GM18873 (cell line): ENCODE data around the gene THRB.
A peak's percentile ranks its signal among the peaks of the same experiment; 100 is the strongest.

ENCODE experiments used
- ATAC-seq: cut with Tn5 transposase; IDR thresholded peaks from one replicate; pipeline ENCODE4 v1.9.1; 2021; ENCODE audit warnings: mild to moderate bottlenecking, moderate library complexity, moderate number of reproducible peaks; ENCODE audit not compliant: unreplicated experiment, low FRiP score

Gene THRB

DNA sequence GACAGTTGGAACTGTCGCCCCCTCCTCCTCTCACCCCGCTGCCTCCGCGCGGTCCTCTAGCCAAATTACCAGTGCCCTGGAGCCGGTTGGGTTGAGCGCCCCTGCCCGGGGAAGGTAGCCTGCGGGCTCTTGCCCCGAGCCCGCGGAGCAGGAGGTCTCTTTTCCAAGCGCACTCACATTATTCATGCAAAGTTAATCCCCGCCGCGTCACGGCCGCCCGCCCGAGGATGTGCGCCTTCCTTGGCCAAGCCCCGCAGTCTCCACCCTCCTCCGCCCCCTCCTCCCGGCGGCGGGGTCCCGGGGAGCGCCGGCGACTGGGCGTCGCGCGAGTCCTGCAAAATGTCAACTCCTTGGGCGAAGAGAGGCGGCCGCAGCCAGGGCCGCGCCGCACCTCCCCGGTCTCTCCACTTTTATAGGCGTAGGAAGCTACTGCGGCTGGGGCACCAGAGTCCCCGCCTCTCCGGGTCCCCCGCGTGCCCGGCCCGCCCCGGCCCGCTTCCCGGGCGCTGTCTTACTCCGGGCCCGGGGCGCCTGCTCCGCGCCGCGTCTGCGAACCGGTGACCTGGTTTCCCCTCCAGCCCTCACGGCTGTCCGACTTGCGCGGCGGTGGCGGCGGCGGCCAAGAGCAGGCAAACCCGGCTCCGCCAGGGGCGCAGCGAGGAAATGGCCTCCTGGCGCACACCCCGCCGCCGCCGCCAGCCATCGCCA is at the start of gene THRB:
TSS of gene THRB (minus strand) at position 233 of the 708 bp plus-strand sequence.
- ATAC-seq: peak; percentile 45

DNA sequence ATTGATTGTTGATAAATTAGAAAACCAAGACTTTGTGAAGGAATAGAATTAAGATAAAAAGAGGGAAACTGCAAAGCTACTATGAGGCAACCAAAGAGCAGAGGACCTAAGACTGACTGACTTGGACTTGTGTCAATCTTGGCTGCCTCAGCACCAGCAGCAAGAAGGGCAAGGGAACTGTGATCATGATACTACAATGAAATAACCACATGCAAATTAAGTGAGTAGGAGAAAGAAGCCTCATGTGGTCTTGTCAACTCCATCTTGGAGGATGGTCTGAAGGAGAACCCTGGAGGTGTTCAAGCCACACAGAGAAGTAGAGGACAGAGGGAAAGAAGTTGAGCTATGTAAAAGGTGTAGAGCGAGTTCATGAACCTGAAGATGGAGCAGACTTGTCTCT is 47.3 kb upstream of the THRB start:
- ATAC-seq: no peak

DNA sequence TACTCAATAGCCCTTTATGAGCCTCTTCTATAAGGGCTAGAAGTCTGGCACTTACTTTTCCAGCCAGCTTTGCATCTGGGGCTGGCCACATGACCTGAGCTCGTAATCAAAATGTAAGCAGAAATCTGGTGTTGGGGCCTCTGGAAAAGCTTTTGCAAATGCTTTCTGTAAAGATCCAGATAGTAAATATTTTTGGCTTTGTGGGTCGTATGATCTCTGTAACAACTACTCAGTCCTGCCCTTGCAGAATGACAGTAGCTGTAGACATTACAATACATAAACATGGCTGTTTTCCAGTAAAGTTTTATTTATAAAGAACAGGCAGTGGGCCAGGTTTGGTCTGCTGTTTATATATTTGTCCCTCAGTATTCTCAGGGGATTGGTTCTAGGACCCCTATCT is 46.2 kb upstream of the THRB start:
- ATAC-seq: no peak

DNA sequence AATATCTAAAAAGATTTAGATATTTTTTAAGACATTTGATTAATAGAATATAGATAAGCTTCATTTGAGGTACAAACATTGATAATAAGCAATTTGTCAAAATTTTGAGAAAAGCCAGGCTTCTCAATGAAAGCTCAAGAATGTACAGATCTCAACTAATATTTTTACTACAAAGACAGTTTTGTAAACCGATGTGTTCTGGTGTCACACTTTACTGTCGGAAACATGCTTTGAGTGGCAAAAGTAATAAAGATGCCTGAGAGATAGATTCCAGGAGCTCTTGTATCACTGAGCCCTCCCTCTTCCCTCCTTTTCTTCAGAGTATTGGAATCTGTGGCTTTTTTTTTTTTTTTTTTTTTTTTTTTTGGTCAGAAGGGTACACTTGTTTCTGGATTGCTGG is 45.0 kb upstream of the THRB start:
- ATAC-seq: no peak

DNA sequence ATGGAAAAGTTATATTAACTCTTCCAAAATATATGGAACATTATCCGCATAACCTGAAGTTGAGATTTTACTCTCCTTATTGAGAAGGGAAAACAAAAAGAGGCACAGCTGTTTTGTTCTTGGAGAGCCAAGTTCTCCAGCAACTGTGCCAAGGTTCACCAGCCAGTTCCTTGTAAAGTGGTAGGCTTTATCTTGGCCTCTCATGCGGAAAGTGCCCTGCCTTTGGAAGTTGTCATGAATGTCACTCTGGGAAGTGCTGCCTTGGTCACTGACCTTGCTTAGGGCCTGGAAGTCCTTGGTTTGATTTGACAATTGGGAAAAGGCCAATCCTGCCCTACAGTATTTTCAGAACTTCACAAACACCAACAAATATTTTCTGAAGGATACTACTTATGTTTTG is 44.2 kb upstream of the THRB start:
- ATAC-seq: no peak

DNA sequence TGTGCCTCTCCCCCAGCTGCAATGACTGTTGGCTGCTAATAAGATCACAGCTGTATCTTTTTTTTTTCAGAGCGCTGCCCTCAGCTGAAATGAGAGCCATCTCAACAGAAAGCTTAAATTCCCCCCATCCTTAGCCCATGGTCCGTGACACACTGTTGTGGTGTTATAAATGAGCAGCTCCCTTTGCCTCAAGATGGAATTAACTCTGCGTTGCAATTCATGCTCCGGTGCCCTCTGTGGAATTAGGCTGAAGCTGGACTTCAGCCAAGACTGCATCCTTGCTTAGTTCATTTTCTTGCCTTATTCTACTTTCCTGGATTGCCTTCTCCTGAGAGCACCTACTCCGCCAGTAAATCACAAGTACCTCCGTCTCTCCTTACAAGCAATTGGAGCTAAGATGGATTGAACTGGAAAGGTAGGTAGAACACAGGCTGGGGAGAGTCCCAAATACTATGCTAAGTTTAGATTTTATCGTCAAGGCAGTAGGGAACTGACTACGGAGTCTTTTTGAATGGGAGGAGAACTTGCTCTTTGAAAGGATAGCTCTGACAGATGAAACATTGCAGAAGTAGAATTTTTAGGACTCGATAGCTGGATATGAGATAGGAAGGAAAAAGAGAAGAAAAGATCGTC is 39.0 kb upstream of the THRB start:
- no peak for ATAC-seq

DNA sequence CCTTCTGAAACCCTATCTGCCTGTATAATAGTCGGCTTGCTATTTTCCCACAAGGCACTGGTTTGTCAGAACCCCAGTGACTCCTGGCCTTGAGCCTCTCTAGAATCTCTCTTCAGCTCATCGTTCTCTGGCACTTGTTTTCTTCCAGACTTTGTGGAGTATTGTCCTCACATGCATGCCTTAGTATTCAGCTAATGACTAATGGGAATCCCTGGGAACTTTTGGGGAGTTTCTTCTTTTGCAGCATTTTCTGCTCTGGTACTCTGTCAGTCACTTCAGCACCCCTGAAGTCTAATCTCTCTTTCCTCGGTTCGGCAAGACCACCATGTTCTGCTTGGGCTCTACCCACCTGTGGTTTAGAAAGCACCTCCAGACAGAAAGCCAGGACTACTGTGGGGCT is 35.8 kb upstream of the THRB start:
- ATAC-seq: no peak

DNA sequence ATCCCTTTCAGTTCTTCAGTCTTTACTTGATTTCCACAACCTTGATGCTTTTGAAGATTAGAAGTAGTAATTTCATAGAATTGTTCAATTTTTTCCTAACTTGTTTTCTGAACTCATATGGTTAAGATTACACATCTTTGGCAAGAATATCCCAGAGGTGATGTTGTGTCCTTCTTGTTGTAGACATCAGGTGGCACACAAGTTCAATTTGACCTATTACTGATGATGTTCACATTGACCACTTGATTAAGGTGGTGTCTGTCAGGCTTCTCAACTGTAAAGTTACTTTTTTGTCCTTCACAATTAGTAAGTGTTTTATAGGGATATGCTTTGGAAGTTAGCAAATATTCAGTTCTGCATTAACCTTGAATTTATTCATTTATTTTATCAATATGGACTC is 34.6 kb upstream of the THRB start:
- ATAC-seq: no peak

DNA sequence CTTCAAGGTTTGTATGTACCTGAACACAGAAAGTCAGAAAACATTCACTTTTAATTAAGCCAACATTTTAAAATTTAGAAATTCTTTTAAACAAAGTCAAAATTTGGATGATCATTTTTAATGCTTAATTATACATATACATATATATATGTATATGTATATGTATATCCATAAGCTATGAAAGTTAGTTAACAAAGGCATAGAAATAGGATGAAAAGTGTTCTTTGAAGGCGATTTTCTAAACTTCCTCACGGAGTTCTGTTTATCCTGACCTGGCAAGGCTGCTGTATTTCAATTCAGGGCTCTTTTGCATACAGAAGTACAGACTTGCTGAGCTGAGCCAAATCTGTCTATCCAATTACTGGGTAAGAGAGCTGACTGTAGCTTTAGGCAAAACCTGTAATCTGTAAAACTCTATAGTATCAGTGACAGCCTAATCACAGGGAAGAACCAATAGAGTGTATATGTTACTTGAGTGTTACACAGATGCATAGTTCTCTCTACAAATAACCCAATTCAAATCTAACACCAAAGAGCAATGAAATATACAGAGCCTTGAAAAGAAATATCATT is 32.1 kb upstream of the THRB start:
- ATAC-seq: no peak

DNA sequence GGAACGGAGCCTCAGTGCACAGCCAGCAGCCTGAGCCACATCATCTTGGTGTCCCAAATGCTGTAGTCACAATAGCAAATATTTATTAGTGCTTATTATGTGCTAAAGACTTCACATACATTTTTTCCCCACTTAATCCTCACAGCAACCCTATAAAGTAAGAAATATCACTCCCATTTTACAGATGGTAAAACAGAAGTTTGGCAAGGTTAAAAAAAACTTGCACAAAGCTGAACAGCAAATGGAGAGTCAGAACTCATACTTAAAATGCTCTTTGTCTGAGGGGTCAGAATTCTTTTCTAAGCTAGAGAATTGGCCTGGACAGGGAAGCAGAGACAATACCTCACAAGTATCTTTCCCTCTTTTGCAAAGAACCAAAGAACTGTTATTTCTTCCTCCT is 30.9 kb upstream of the THRB start:
- no peak for ATAC-seq

DNA sequence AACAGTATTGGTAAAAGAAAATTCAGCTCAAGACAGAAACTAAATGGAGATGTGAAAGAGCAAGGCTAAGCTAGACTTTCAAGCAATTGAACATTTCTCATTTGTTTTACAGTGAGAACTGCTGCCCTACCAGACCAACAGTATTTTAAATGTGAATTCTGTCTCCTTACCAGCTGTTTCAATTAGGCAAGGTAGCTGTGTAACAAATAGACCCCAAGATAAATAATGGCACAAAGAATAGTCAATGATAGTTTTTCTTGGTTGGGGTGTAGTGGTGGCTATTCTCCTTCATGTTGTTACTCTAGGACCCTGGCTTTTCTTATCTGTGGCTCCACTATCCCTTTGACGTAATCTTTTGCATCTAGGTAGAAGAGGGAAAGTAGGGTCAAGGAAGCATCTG is 30.4 kb upstream of the THRB start:
- no peak for ATAC-seq

DNA sequence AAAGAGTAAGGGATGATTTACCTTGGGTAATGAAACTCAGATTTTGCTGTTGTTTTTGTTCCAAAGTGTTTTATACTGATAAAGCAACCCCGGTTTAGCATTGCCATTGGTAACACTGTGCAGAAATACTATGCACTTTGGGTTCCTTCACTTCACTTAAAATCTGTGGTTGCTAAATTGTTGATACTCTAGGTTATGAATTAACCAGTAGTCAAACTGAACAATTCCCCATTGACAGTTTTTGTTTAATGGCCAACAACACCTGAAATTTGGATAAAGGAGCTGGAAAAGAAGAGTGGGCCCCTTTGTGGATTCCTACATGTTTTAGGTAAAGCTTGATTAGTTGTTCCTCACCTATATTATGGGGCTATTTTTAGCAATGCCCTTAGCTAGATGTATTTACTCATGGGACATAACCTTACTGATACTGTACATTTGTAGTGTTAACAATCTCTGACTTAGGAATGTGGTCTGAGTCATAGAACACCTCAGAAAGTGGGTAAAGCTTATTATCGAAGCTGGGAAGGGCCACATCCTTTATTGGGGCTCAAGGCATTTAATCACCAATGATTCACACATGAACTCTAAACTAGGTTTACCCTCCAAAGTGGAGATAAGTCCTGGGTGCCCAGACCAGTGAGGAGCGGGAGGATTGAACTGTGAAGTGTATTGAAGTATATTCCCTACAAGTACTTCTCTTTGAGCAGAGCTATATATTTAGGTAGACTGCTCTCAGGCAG is 29.5 kb upstream of the THRB start:
- no peak for ATAC-seq

DNA sequence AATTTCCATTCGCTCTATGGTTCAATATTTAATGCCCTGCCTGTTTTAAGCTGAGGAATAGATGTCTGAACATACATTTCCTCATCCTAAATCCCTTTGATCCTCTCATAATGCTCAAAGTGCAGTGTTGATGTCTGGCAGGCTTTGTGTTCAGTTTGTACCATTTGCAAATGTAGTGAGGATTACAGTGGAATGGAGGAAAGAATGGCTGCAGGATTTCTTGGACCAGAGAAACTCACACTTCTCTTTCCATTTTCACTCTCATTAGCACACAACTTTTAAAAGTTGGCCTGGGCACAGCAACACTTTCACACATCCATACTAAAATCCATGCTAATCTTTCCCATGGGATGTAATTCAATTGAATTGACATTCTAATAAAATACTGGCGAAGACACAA is 28.6 kb upstream of the THRB start:
- ATAC-seq: no peak

DNA sequence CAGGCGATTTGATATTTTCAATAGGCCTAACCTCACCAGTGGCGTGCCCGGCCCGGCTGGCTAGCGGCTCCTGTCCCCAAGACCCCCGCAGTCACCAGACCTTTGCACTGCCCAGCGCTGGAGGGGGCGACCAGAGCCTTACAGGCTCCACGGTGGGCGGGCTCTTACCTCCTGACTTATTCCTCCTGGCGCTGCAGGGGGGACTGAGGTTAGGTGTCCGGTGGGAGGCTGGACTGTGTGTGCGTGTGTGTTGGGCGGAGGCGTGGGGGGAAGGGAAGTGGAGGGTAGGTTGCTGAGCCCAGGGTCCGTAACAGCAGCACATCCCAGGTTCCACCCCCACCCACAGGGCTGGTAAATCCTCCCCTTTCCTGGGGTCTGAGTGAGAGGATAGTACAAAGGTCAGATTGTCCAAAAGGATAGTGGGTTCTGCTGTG is 27.5 kb upstream of the THRB start:
- no peak for ATAC-seq

DNA sequence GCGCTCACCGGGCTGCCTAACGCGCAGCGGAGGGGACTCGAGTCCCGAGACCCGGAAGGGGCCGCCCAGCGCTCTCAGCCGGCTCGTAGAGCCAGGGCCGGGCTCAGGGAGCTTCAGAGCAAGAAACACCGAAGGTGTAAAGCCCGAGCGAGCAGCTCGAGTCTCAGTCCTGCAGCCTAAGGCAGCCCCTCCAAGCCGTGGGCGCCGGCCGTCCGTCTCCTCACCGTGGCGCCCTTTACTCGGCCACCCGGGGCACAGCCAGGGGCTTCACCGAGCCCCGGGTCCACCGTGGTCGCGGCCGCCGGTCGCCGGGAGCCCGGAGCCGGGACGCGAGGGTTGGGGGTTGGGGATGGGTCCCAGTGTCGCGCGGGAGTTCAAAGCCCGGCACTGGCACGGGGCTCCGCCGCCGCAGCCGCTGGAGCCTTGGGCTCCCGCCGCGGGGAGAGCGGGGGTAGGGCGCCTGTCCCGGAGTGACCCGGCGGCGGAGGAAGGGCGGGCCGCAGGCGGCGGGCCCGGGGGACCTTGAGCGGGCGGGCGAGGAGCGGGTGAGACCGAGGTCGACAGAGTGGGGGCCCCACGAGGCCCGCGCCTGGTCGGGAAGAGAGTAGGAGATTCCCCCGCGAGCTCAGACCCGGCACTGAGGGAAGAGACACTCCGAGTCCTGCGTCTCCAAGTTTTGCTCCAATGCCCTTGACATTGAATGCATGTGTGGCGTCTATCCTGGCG is 26.9 kb upstream of the THRB start:
- ATAC-seq: no peak

DNA sequence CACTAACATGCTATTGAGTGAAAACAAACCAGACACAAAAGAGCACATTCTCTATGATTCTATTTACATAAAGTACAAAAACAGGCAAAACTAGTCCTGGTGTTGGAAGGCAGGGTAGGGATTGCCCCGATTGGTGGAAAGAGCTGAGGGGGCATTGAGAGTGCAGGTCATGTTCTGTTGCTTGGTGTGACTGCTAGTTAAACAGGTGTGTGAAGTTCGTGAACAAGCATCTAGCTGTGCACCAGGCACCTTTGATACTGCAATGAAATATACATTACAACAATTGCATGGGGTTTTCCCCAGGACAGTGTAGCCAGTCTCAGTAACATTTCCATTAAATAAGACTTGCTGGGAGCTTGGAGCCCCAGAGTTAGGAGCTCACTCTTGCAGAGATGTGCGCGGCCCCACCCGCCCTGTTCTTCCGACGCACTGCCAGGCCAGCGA is 26.3 kb upstream of the THRB start:
- ATAC-seq: no peak

DNA sequence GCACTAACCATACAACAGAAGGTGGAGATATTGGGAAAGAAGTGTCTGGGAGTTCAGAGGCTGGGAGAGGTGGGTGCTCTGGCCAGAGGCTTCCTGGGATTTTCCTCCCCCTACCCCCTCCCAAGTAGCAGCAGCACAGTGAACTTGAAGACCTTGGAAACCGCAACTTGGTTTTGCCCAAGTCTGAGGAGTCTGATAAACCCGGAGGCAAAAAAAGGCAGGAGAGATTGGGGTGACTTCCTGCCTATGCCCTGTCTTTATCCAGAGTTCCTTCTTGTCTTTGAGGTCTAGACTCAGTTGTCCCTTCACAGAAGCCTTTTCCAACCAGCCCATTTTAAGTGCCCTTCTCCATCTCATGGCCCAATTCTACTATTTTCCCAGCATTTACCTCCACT is 25.4 kb upstream of the THRB start:
- ATAC-seq: no peak

DNA sequence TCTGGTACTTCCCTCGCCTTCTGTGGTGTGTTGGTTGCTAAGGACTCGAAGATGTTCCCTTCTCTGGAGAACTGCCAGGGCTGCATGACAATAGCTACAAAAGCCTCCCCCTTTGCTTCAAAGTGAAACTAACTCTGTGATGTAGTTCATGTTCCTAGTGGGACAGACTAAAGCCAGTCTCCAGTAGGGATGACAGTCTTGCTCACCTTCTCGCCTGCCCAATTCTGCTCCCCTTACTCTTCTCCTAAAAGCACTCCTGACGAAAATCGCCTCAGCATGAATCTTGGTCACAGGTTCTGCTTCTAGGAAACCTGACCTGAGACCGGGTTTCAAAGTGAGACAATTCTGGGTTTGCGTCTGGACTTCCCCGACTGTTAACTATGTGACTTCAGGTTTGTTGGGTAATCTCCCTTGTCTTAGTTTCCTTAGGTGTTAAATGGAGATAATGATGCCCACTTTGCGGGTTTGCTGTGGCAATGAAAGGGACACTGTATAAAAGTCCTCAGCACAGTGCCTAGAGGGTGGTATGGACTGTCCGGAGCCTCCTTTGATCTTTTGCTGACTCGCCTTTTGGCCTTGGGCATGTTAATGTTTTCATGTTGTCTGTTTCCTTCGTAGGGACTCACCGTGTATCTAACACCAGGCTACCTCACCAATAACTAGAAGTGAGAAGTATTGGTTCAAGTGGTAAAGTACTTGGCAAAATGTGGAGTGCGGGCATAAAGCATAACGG is 24.9 kb upstream of the THRB start:
- ATAC-seq: peak; percentile 59

DNA sequence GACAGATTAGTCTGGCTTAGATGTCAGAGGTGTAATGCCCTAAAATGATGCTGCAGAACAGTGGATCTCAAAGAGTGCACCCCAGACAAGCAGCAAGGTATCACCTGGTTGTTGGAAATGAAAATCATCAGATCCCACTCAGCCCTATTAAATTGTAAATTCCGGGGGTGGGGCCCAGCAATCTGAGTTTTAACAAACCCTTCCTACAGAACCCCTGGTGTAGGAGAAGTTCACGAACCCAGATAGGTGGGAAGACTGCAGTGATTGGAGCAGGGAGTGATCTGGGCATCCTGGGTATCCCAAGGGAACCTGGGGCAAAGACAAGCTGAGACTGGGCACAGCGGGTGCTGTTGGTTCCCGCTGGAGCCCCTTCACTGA is 24.3 kb upstream of the THRB start:
- ATAC-seq: no peak

DNA sequence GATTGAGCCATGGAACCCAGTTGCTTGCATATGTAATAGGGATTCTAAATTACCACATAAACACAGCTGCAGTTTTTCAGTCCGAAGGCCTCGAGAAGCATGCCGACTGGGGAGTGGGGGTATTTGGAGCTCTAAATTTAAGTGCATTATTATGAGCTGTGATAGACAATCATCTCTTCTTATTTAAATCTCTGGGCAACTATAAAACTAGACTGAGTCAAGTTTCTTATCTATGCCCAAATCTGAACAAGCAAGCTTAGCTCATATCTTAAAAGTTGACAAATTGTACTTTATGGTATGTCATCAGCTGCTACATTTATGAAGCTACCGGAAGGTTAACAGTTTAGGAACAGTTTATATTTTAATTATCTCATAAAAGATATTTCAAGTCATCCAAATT is 19.5 kb upstream of the THRB start:
- ATAC-seq: no peak
